Neural cell (in vitro differentiated cells): ENCODE results near the gene ZNF580.

Experiments used
- EP300 ChIP-seq: fragments of 450-650 bp; conservative IDR thresholded peaks from 2 replicates; pipeline ENCODE4 v1.6.1; 2014; ENCODE audit warnings: antibody characterized with exemption, mild to moderate bottlenecking, moderate library complexity; ENCODE audit not compliant: poor library complexity, severe bottlenecking
- POLR2AphosphoS5 ChIP-seq: IDR thresholded peaks from 2 replicates; pipeline ENCODE4 v1.6.1; 2012
- TF ChIP-seq, protein P1 (sequence below): fragments of 450-650 bp; IDR thresholded peaks from 2 replicates; pipeline ENCODE4 v1.5.1; 2014; ENCODE audit warnings: antibody characterized with exemption, mild to moderate bottlenecking, moderate library complexity; ENCODE audit not compliant: poor library complexity, severe bottlenecking
- TF ChIP-seq, protein P2 (sequence below): IDR thresholded peaks from 2 replicates; pipeline ENCODE4 v1.6.1; 2012; ENCODE audit warnings: borderline replicate concordance

DNA sequence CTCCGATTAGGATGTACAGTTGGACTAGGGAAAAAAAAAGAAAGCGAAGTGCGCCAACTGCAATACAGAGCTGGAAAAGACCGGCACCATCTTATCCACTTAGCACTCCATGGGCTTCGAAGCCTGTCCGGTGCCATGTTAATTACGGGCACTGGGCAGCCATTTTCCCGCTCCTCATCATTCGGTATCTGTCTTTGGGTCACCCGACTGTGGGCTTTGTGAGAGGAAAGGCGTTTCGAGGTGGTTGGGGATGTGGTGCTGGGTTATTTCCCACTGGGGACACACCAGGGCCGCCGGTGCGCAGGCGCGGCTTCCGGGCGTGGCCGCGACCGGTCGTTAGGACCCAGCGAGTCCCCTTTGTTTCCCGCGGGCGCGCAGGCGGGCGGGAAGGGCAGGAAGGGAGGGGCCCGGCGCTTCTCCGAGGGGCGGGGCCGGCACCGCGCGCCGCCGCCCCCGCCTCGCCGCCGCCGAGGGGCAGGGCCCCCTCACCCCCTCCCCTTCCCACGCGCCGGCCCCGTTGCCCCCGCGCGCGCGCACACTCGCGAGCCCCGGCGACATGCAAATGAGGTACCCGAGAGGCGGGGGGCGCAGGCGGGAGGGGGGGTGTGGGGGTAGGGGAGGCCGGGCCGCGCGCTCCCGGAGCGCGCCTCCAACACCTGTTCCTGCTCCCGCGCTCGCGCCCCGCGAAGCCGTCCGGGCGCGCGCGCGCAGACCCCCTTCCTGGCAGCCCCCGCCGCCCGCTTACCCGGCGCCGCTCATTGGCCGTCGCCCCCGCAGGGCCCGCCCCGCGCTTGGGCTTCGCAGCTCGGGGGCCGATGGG is 40.8 kb upstream of the ZNF580 start, which contains the start of gene ZNF524:
- TF ChIP-seq, protein P1, sequence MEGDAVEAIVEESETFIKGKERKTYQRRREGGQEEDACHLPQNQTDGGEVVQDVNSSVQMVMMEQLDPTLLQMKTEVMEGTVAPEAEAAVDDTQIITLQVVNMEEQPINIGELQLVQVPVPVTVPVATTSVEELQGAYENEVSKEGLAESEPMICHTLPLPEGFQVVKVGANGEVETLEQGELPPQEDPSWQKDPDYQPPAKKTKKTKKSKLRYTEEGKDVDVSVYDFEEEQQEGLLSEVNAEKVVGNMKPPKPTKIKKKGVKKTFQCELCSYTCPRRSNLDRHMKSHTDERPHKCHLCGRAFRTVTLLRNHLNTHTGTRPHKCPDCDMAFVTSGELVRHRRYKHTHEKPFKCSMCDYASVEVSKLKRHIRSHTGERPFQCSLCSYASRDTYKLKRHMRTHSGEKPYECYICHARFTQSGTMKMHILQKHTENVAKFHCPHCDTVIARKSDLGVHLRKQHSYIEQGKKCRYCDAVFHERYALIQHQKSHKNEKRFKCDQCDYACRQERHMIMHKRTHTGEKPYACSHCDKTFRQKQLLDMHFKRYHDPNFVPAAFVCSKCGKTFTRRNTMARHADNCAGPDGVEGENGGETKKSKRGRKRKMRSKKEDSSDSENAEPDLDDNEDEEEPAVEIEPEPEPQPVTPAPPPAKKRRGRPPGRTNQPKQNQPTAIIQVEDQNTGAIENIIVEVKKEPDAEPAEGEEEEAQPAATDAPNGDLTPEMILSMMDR, result peak; percentile 35
- TF ChIP-seq, protein P2, sequence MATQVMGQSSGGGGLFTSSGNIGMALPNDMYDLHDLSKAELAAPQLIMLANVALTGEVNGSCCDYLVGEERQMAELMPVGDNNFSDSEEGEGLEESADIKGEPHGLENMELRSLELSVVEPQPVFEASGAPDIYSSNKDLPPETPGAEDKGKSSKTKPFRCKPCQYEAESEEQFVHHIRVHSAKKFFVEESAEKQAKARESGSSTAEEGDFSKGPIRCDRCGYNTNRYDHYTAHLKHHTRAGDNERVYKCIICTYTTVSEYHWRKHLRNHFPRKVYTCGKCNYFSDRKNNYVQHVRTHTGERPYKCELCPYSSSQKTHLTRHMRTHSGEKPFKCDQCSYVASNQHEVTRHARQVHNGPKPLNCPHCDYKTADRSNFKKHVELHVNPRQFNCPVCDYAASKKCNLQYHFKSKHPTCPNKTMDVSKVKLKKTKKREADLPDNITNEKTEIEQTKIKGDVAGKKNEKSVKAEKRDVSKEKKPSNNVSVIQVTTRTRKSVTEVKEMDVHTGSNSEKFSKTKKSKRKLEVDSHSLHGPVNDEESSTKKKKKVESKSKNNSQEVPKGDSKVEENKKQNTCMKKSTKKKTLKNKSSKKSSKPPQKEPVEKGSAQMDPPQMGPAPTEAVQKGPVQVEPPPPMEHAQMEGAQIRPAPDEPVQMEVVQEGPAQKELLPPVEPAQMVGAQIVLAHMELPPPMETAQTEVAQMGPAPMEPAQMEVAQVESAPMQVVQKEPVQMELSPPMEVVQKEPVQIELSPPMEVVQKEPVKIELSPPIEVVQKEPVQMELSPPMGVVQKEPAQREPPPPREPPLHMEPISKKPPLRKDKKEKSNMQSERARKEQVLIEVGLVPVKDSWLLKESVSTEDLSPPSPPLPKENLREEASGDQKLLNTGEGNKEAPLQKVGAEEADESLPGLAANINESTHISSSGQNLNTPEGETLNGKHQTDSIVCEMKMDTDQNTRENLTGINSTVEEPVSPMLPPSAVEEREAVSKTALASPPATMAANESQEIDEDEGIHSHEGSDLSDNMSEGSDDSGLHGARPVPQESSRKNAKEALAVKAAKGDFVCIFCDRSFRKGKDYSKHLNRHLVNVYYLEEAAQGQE, result peak; percentile 60
- TF ChIP-seq EP300 (peak; percentile 41), POLR2AphosphoS5 (peak; percentile 61)
